HepG2 (cell line): ENCODE measurements around the gene FBXL4. TPM values are rescaled to one million over a fixed set of nuclear protein-coding genes. Genes with fewer than 3 reads are reported as not detected.

Experiments
- FOXA1 ChIP-seq, 2 experiments: fragments of 450-650 bp in 1 of 2; sonication (generic) in 1 of 2; formaldehyde crosslinking in 1 of 2; IDR thresholded peaks; 2 replicates each; pipeline versions ENCODE4 v1.4.0 to v1.6.1; 2016 to 2020; ENCODE audit warnings: missing genetic modification reagents in 1 of 2
- HNF1A ChIP-seq, 2 experiments: sonication (generic) in 1 of 2; formaldehyde crosslinking in 1 of 2; IDR thresholded peaks; 2 replicates each; pipeline versions ENCODE4 v1.4.0 to v1.6.1; 2016 to 2020; ENCODE audit warnings: borderline replicate concordance in 1 of 2, low read depth in 1 of 2, mild to moderate bottlenecking in 1 of 2, missing genetic modification reagents in 1 of 2
- HNF4G ChIP-seq, 2 experiments: sonication (generic) in 1 of 2; formaldehyde crosslinking in 1 of 2; IDR thresholded peaks; 2 replicates each; pipeline versions ENCODE4 v1.4.0 to v1.6.1; 2011 to 2020; ENCODE audit warnings: borderline replicate concordance in 2 of 2, low read depth in 2 of 2, mild to moderate bottlenecking in 2 of 2, low read length in 1 of 2, missing genetic modification reagents in 1 of 2, moderate library complexity in 1 of 2
- NCOA2 ChIP-seq: sonication (generic); formaldehyde crosslinking; IDR thresholded peaks from 2 replicates; pipeline ENCODE4 v1.8.0; 2022; ENCODE audit warnings: inconsistent platforms
- NR2F2 ChIP-seq: IDR thresholded peaks from 2 replicates; pipeline ENCODE4 v1.6.1; 2012; ENCODE audit warnings: low read depth, inconsistent platforms, borderline replicate concordance
- RAD51 ChIP-seq: fragments of 450-650 bp; IDR thresholded peaks from 2 replicates; pipeline ENCODE4 v1.6.1; 2016; ENCODE audit warnings: borderline replicate concordance
- RCOR2 ChIP-seq: IDR thresholded peaks from 2 replicates; pipeline ENCODE4 v1.6.1; 2016; ENCODE audit warnings: missing biosample characterization, missing genetic modification reagents
- SOX13 ChIP-seq, 3 experiments: fragments of 450-650 bp in 1 of 3; sonication (generic) in 1 of 3; formaldehyde crosslinking in 1 of 3; IDR thresholded peaks in 2 of 3; conservative IDR thresholded peaks in 1 of 3; 2 replicates each; pipeline versions ENCODE4 v1.5.0 to v1.6.1; 2016 to 2020; ENCODE audit warnings: antibody characterized with exemption in 1 of 3, mild to moderate bottlenecking in 1 of 3, missing compliant biosample characterization in 1 of 3, missing genetic modification reagents in 1 of 3, moderate library complexity in 1 of 3
- SOX5 ChIP-seq: IDR thresholded peaks from 2 replicates; pipeline ENCODE4 v1.6.1; 2016; ENCODE audit warnings: borderline replicate concordance
- TCF7 ChIP-seq: sonication (generic); IDR thresholded peaks from 2 replicates; pipeline ENCODE4 v1.6.1; 2016; ENCODE audit warnings: antibody characterized with exemption, low read depth
- TOPORS ChIP-seq: sonication (generic); formaldehyde crosslinking; IDR thresholded peaks from 2 replicates; pipeline ENCODE4 v1.8.0; 2023; ENCODE audit warnings: mild to moderate bottlenecking, missing genetic modification reagents
- ZNF619 ChIP-seq: sonication (generic); formaldehyde crosslinking; IDR thresholded peaks from 2 replicates; pipeline ENCODE4 v1.4.0; 2020; ENCODE audit warnings: mild to moderate bottlenecking, missing genetic modification reagents
- polyA plus RNA-seq, 8 experiments: library from polyadenylated mRNA; depleted of rRNA in 3 of 8; stranded (reverse) in 7 of 8; unstranded in 1 of 8; fragments of >200 nt; fragmentation: Illumina TruSeq in 4 of 8; extraction: Trizol in 4 of 8; gene quantifications; 2 replicates each; pipeline versions ENCODE4 v1.2.1 to v1.2.3, GENCODE V29; 2011 to 2016; ENCODE audit warnings: low read depth in 4 of 8, missing spikeins in 1 of 8, mixed read lengths in 1 of 8; ENCODE audit not compliant: insufficient read depth in 1 of 8
- total RNA-seq, 5 experiments: library from RNA; depleted of rRNA; stranded (reverse); fragments of >200 nt; fragmentation: Illumina TruSeq; extraction: Trizol; gene quantifications; 2 replicates each; pipeline ENCODE4 v1.2.3, GENCODE V29; 2016; ENCODE audit warnings: low read depth in 1 of 5
- TF ChIP-seq, protein P1 (sequence below): sonication (generic); formaldehyde crosslinking; IDR thresholded peaks from 2 replicates; pipeline ENCODE4 v1.5.1; 2020; ENCODE audit warnings: mild to moderate bottlenecking, missing genetic modification reagents, borderline replicate concordance
- TF ChIP-seq, protein P2 (sequence below): IDR thresholded peaks from 2 replicates; pipeline ENCODE4 v1.6.1; 2012; ENCODE audit warnings: low read depth, low read length, improper control_type of control experiment
- TF ChIP-seq, protein P3 (sequence below): sonication (generic); formaldehyde crosslinking; IDR thresholded peaks from 2 replicates; pipeline ENCODE4 v1.8.0; 2023; ENCODE audit warnings: mild to moderate bottlenecking, missing genetic modification reagents

FBXL4 gene
- total and polyA plus RNA-seq, 2 of the 13 experiments (the other 11 are each of a cell fraction or from before 2014, with no cell fraction given): 13.2 to 17.6 TPM

GRCh38 chr6:98944598-98945081 is 3.1 kb downstream of the FBXL4 start (continued):
- TF ChIP-seq, protein P1, sequence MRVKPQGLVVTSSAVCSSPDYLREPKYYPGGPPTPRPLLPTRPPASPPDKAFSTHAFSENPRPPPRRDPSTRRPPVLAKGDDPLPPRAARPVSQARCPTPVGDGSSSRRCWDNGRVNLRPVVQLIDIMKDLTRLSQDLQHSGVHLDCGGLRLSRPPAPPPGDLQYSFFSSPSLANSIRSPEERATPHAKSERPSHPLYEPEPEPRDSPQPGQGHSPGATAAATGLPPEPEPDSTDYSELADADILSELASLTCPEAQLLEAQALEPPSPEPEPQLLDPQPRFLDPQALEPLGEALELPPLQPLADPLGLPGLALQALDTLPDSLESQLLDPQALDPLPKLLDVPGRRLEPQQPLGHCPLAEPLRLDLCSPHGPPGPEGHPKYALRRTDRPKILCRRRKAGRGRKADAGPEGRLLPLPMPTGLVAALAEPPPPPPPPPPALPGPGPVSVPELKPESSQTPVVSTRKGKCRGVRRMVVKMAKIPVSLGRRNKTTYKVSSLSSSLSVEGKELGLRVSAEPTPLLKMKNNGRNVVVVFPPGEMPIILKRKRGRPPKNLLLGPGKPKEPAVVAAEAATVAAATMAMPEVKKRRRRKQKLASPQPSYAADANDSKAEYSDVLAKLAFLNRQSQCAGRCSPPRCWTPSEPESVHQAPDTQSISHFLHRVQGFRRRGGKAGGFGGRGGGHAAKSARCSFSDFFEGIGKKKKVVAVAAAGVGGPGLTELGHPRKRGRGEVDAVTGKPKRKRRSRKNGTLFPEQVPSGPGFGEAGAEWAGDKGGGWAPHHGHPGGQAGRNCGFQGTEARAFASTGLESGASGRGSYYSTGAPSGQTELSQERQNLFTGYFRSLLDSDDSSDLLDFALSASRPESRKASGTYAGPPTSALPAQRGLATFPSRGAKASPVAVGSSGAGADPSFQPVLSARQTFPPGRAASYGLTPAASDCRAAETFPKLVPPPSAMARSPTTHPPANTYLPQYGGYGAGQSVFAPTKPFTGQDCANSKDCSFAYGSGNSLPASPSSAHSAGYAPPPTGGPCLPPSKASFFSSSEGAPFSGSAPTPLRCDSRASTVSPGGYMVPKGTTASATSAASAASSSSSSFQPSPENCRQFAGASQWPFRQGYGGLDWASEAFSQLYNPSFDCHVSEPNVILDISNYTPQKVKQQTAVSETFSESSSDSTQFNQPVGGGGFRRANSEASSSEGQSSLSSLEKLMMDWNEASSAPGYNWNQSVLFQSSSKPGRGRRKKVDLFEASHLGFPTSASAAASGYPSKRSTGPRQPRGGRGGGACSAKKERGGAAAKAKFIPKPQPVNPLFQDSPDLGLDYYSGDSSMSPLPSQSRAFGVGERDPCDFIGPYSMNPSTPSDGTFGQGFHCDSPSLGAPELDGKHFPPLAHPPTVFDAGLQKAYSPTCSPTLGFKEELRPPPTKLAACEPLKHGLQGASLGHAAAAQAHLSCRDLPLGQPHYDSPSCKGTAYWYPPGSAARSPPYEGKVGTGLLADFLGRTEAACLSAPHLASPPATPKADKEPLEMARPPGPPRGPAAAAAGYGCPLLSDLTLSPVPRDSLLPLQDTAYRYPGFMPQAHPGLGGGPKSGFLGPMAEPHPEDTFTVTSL (CRISPR knock-in tag): peak; percentile 26; the same call in 1 of the 2 replicates
- TF ChIP-seq ZNF619 (no peak), NCOA2 (CRISPR knock-in tag) (peak; percentile 53; the same call in 1 of the 2 replicates), SOX13 (IDR thresholded peaks at IDR 0.05) (no peak), SOX13 (CRISPR knock-in tag; conservative IDR thresholded peaks at IDR 0.05 in 1 of 2, IDR thresholded peaks at IDR 0.05 in 1 of 2) (peak in 1 of 2 experiments; percentile 68; a peak in 1 of 4 replicates), RAD51 (no peak), SOX5 (peak; percentile 64; the same call in 1 of the 2 replicates), FOXA1 (IDR thresholded peaks at IDR 0.05) (peak; percentile 38; the same call in 1 of the 2 replicates), FOXA1 (CRISPR knock-in tag; IDR thresholded peaks at IDR 0.05) (peak; percentile 71), TCF7 (peak; percentile 71), HNF1A (IDR thresholded peaks at IDR 0.05; ENCODE audit: low read depth) (no peak), HNF1A (CRISPR knock-in tag; IDR thresholded peaks at IDR 0.05; ENCODE audit: borderline replicate concordance) (no peak), HNF4G (IDR thresholded peaks at IDR 0.05; ENCODE audit: borderline replicate concordance, low read depth, low read length) (peak; percentile 26; the same call in 1 of the 2 replicates), HNF4G (CRISPR knock-in tag; IDR thresholded peaks at IDR 0.05; ENCODE audit: borderline replicate concordance, low read depth) (no peak), TOPORS (CRISPR knock-in tag) (no peak), NR2F2 (peak; percentile 54), RCOR2 (CRISPR knock-in tag) (peak; percentile 27; the same call in 1 of the 2 replicates)
- TF ChIP-seq, protein P2, sequence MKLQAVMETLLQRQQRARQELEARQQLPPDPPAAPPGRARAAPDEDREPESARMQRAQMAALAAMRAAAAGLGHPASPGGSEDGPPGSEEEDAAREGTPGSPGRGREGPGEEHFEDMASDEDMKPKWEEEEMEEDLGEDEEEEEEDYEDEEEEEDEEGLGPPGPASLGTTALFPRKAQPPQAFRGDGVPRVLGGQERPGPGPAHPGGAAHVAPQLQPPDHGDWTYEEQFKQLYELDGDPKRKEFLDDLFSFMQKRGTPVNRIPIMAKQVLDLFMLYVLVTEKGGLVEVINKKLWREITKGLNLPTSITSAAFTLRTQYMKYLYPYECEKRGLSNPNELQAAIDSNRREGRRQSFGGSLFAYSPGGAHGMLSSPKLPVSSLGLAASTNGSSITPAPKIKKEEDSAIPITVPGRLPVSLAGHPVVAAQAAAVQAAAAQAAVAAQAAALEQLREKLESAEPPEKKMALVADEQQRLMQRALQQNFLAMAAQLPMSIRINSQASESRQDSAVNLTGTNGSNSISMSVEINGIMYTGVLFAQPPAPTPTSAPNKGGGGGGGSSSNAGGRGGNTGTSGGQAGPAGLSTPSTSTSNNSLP: peak; percentile 90
- TF ChIP-seq, protein P3, sequence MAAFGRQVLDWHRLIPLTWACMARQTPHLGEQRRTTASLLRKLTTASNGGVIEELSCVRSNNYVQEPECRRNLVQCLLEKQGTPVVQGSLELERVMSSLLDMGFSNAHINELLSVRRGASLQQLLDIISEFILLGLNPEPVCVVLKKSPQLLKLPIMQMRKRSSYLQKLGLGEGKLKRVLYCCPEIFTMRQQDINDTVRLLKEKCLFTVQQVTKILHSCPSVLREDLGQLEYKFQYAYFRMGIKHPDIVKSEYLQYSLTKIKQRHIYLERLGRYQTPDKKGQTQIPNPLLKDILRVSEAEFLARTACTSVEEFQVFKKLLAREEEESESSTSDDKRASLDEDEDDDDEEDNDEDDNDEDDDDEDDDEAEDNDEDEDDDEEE: no peak
